Activated CD4-positive, alpha-beta T cell treated with anti-CD3 and anti-CD28 coated beads, Interleukin-2, amount 50 U/mL, for 48 hours (primary cell): ENCODE measurements around the gene PIEZO2.
"Not testable (repeated sequence)": the region's sequence is repeated elsewhere in the genome, so short reads cannot be mapped to it uniquely, and the experiment has no call there.

ENCODE experiments used
- DNase-seq, 2 experiments: peaks; one replicate each; pipeline ENCODE4 v3.0.0-alpha.2; 2020

Gene PIEZO2

DNA sequence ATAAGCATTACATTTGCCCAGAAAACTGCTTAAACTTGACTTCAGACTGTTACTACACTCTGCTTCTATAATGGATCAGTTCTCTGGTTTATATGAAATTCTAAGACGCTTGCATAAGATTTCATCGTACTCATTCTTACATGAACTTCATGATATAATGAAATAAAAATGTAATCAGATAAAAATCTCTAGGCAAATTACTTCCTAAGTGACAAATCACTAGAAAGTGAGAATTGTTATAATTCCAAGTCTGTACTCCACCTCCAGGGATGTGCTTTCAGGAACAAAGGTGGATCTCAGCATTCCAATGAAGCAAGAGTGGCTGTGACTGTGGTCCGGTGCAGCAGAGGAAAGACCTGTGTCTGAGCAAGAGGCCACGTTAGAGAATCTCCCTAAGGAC is 226.2 kb downstream of the PIEZO2 start:
- no peak for DNase-seq

GRCh38 chr18:10922712-10923111 is 226.7 kb downstream of the PIEZO2 start:
- DNase-seq = not testable (repeated sequence)

GRCh38 chr18:10920309-10920708 is 229.1 kb downstream of the PIEZO2 start:
- DNase-seq = not testable (repeated sequence)

DNA sequence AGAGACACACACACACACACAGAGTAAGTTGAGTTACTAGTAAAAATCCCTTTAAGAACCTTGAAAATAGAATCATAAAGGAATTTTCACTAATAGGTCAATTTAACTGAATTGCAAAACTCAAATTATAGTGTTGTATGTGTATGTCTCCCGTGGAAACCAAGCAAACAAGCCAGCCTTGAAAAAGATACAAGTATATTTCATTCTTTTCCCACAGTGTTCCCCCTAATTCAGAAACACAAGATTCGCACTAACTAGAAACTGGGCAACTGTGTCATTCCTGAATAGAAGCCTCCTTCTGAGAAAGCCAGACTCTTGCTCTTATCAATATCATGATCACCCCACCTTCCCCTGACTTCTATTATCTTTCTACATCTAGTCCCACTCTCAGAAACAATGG is 229.5 kb downstream of the PIEZO2 start:
- DNase-seq = no peak

DNA sequence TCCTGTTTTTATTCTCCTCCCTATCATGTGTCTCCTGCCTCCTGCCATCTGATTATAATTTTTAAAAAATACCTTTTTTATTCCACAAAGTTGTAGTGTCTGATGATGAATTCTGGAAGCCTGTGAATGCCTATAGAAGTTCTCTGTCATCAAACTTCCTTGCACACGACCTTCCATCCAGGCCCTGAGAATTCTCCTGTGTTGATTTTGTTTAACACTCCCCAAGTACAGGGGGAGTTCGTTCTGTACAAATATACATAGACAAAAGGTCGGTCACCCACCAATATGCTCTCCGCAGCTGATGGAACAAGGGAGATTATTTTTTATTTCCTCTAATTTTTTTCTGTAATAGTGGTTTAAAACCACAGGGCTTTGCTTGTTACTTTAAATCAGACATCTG is 232.5 kb downstream of the PIEZO2 start:
- no peak for DNase-seq

GRCh38 chr18:10916387-10916786 is 233.0 kb downstream of the PIEZO2 start:
- DNase-seq = no peak

GRCh38 chr18:10915748-10916147 is 233.6 kb downstream of the PIEZO2 start:
- DNase-seq = not testable (repeated sequence)

GRCh38 chr18:10914610-10915009 is 234.8 kb downstream of the PIEZO2 start:
- not testable (repeated sequence) for DNase-seq

GRCh38 chr18:10913919-10914318 is 235.4 kb downstream of the PIEZO2 start:
- no peak for DNase-seq

DNA sequence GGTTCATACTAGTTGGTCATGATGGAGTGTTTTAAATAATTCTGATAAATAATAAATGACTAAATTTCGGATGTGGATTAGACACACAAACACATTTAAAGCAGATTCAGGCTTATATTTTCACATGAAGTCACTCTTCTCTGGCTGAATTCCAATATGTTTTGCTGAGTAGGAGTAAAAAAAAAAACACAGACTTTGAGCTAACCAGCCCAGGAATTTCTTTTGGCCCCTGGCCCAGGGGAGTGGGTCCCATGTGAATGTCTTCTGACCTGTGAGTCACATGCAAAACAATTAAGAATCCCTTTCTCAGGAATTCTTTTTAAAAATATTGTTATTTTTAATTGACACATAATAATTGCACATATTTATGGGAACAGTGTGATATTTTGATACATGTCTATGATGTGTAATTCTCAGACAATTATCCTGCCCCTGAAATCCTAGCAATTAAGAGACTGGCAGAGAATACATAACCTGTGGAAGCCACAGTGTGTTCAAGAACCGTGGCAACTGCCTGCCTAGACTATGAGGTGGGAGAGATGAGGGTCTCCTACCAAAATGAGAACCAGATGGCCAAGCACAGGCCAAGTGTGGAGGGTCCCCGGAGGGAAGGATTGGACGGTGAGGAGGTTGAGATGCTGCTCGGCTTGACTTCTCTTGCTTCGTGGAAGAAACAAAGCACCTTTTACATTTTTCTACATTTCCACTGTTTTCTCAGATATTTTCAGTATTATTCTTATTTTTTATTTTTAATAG is 236.4 kb downstream of the PIEZO2 start:
- DNase-seq = no peak

GRCh38 chr18:10909724-10910123 is 239.6 kb downstream of the PIEZO2 start:
- DNase-seq = no peak

DNA sequence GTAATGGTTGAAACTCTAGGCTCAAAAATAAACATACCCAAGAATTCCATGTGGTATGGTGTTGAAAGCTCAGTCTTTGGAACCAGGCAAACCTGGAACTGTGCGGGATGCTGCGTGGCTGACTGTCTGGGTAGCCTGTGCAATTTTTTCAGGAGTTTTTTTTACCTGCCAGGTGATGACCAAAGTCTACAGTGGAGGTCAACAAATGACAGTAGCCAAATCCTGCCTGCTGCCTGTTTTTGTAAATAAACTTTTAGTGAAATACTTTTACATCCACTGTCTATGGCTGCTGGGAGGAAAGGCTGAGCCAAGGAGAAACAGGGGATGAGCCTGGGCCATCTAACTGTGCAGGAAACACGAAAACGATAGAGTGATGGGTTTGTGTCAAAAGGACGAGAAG is 240.6 kb downstream of the PIEZO2 start:
- no peak for DNase-seq

DNA sequence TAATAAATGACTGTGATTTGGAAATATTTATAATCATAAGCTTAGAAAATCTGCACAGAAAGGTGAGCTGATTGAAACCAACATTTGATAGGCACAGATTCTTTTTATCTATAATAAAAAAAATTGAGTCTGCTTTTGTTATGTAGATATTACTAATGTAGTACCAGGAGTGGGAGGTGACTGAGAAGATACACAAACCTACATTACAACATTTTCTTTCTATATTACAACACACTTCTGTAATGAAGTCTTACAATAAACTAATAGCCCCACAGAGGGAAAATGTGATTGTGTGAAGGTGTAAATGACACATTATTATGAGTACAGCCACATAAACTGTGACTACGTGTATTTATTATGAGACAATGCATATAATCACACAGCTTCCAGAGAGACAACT is 241.6 kb downstream of the PIEZO2 start:
- no peak for DNase-seq

- DNase-seq = no peak
Observed at GRCh38 chr18:10901329-10901728, 248.0 kb downstream of the PIEZO2 start.

DNA sequence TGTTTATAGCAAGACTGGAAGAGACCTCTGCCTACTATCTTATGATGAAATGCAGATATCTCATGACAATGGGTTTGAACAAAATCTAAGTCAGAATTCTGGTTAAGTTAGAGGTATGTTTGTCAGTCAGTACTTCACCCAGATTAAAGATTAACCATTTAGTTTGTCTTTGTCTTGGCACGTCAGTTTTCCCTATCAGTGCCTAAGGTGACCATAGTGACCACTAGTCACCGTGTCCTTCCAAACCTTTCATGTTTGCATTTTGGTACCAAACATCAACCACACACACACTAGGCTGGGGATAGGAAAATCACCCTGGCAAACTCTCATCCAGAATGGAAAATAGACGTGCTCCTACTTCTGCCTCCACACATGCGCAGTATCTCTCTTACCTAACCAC is 248.9 kb downstream of the PIEZO2 start:
- DNase-seq = no peak

DNA sequence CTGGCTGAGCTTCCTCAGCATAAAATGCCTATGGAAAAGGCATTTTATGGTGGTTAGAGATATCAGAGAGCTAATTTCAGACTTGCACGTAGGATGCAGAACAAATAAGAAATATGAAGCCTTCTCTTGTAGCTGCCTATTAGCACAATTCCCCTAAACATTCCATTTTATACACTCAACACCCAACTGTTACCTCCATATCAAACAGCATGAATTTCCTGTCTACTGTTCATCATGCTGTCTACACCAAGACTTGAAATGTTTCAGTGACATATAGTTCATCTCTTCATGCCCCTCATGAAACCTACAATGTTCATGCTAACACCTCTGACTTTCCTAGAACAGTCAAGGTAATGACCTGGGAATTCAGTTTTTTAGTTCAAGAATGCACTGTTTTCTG is 249.9 kb downstream of the PIEZO2 start:
- DNase-seq = no peak

- DNase-seq = no peak
Observed at GRCh38 chr18:10898417-10898974, 250.9 kb downstream of the PIEZO2 start.

DNA sequence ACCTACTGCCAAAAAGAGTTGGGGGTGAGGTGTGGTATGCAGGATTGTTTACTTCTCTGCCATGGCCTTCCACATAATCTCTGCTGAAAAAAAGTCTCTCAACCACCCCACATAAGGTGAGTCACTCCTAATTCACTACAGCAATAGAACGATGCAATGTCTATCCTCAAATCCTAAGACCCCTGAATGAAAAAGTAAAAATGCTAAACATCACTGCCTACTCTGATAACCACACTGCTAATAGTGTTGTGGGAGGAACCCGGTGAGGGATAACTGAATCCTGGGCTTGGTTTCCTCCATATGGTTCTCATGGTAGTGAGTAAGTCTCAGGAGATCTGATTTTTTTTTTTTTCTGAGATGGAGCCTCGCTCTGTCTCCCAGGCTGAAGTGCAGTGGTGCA is 252.5 kb downstream of the PIEZO2 start:
- no peak for DNase-seq

- no peak for DNase-seq
Observed at GRCh38 chr18:10895976-10896375, 253.4 kb downstream of the PIEZO2 start.

GRCh38 chr18:10894501-10894900 is 254.9 kb downstream of the PIEZO2 start:
- DNase-seq = no peak

DNA sequence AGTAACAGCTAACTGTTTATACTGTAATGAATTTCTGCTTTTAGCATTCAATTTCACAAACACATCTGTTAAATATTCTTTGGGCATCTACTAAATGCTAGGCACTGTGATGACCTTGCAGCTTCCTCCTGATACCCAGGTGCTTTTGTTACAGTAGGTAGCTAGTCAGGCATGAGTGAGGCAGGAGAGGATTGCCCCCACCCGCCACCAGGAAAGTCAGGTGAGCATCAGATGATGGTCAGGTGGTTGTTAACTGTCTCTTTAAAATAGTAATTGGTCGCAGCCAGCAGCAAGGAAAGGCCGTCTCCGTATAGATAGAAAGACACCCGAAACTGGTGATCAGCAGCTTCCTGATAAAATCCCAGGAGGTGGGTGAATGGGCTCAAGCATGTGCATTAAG is 255.6 kb downstream of the PIEZO2 start:
- DNase-seq = no peak

- no peak for DNase-seq
Observed at GRCh38 chr18:10893196-10893595, 256.2 kb downstream of the PIEZO2 start.

DNA sequence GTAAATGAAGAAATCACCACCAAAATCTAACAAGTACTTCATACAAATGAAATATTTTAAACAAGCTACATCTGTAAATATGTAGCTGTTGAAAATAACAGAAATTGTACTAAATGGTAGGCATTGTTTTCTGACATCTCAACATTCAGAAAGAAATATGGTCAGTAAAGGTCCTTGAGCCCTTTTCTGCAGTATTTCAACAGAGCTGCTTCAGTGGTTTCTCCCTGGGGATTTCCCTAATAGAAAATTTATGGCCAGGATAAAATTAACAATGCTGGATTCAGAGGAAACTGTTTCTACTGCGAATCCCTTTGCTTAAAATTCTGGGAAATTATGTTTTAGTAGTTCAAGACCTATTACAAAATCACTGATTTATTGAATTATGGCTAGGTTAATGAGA is 256.6 kb downstream of the PIEZO2 start:
- DNase-seq = no peak

DNA sequence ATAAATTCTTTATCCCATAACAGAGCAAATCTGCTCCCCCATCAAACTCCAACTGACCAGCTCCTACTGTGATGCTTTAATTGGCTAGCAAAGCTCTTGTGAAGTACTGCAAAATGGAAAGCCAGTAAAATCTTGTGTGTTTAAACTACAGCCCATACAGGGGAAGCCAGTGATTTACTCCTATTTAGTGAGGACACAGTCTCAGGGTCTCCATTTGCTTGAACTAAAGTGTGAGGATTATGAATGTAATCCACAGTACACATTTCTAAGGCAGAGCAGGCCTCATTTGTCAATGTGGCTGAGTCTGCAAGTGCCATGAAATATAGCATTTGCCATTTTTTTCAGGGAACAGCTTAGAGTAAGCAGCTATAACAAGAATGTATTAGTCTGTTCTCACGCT is 259.3 kb downstream of the PIEZO2 start:
- no peak for DNase-seq

DNA sequence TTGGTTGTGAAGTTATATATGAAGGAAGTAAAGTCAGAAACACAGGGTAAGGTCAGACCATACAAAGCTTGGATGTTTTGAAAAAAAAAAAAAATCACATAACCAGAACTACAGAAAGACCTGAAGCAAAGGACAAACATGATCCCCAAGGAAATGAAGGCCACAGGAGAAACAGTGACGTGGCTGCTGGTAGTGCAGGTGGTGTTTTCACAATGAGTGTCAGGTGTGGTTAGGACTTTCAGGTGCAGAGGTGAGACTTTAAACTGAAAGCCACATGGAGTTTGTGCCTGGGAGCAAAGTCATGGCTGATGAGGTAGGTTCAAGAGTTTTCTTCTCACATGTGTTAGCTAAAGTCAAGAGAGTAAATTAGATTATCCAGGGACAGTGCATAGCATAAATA is 270.7 kb downstream of the PIEZO2 start:
- no peak for DNase-seq
